Activated T-helper 1 cell treated with anti-CD3 and anti-CD28 coated beads, Interleukin-2, amount 50 U/mL, for 16 hours (primary cell): Measurements from ENCODE around the gene RAB9A.
"Not testable (repeated sequence)": the region's sequence is repeated elsewhere in the genome, so short reads cannot be mapped to it uniquely, and the experiment has no call there.

Source experiments
- DNase-seq, 2 donors: peaks; one replicate each; pipeline ENCODE4 v3.0.0-alpha.2; 2020; ENCODE audit warnings: low read depth in 1 of 2, low spot score in 1 of 2

The RAB9A gene, protein sequence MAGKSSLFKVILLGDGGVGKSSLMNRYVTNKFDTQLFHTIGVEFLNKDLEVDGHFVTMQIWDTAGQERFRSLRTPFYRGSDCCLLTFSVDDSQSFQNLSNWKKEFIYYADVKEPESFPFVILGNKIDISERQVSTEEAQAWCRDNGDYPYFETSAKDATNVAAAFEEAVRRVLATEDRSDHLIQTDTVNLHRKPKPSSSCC

DNA sequence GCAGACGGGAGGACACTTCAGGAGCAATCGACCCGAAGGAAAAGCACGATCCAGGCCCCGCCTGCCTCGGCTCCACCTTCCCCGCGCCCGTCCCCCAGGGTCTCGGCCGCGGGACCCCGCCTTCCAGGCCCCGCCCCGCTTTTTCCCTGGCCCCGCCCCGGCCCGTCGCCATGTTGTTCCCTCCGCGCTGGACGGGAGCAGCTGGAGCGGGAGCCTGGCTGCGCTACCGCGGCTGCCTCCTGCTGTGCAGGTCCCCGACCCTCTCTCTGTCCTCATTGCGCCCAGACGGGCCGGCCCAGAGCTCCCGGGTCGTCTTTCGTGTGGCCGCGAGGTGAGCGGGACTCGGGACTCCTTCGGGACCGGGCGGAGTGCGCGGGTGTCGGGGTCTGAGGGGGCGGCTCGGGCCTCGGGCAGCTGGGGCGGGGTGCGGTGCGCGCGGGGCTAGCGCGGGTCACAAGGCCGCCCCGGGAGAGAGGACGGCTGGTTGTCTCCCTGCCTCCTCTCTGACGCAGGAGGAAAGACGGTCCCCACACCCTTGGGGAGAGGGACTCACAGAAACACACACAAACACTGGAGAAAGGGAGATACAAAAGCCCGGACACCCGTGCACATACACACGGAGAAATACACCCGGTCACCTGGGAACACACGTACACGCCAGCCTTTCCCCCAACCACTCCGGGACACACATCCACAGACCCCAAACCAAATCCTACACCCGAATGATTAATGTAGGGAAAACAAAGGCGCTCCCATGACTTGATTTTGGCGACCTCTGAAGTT lies at the start of gene RAB9A:
TSS of gene RAB9A (plus strand) at position 171 of the 783 bp plus-strand sequence. CDS start 19,619 bp downstream, outside the sequence.
- peak; percentile 56 to 71 for DNase-seq

DNA sequence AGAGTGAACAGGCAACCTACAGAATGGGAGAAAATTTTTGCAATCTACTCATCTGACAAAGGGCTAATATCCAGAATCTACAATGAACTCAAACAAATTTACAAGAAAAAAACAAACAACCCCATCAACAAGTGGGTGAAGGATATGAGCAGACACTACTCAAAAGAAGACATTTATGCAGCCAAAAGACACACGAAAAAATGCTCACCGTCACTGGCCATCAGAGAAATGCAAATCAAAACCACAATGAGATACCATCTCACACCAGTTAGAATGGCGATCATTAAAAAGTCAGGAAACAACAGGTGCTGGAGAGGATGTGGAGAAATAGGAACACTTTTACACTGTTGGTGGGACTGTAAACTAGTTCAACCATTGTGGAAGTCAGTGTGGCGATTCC lies 47.2 kb upstream of the RAB9A start:
- DNase-seq: not testable (repeated sequence)

DNA sequence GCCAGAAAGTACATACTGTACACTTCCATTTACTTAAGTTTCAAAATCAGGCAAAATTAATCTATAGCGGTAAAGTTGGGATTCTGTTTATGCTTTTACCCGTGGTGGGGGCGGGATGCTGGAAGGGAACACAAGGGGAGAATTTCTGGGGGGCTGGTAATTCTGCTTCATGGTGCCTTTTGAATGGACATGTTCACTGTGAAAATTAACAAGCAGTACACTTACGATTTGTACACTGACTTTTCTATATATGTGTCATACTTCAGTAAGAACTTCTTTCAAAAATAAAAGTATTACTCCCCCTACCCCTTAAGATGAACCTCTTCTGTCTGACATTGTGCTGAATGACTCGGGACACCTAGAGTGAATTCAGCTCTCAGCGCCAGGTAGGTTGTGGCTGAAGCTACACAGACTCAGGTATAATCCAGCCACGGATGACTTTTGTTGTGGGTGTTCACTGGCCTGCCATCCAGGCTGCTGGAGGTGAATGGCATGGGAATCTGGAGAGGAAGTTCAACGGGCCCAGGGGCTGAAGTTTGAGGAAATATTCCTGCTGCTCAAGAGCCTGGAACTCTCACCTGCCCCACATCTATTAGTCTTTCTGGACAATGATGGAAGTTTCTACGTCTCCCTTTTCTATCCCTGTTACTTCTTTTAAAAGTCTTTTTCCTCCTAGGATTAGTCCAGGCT lies 43.3 kb upstream of the RAB9A start:
- no peak for DNase-seq

DNA sequence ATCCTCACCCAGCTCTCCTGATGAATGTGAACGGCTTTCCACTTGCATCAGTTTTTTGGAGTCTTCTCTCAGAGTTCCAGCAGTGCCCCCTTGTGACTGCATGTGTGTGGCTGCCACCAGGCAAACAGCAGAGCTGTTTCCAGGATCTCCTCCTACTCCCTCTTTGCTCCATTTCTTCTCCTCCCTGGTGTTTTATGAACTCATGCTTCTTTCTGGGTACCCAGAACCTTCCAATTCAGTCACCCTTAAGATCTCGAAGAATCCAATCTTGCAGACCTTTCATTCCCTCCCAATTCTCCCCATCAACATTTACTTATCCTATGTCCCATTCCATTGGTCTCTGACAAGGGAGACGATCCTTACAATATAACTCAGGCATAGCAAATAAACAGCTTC lies 42.8 kb upstream of the RAB9A start:
- no peak for DNase-seq

DNA sequence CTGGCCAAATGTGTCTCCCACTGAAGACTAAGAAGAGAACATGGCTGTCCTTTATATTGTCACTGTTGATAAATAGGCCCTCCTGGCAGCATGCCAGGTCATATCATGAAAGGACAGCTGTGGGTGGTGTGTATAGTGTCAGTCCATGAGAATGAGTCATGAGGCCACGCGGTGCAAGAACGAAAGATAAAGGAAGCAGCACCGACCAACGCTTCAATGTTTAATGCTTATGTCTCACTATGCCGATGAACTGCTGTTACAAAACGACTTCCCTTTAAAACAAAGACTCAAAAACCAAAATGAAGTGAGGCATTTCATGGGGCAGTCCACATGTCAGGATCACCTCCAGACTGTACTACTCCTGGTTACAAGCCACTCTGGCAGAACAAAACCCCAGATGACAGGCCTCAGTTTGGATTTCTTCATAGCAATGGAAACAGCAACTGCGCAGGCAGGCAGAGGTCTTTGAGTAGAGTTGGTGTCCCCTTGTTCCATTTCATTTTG lies 41.2 kb upstream of the RAB9A start:
- peak; percentile 13 to 37 for DNase-seq

DNA sequence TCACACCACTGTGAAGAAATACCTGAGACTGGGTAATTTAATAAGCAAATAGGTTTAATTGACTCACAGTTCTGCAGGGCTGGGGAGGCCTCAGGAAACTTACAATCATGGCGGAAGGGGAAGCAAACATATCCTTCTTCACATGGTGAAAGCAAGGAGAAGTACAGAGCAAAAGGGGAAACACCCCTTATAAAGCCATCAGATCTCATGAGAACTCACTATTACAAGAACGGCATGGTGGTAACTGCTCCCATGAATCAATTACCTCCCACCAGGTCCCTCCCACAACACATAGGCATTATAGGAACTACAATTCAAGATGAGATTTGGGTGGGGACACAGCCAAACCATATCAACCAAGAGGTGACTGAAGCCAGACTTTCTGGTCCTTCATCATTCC lies 40.6 kb upstream of the RAB9A start:
- DNase-seq: not testable (repeated sequence)

DNA sequence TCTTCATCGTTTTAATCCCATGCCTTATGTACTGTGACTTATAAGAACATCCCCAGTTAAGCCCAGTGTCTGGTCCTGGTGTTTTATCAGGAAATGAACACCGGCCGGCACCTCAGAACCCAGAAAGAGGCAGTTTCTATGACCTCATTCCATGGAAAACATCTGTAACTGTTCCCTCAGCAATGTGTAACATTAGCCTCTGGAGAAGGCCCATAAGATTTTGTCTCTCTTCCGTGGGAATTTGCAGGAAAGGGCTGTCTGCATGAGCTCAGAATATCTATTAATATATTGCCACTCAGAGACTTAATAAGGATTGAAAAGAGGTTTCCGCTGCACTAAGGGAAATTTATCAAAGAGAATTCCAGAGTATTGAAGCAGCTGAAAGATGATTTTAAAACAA lies 39.1 kb upstream of the RAB9A start:
- no peak for DNase-seq

DNA sequence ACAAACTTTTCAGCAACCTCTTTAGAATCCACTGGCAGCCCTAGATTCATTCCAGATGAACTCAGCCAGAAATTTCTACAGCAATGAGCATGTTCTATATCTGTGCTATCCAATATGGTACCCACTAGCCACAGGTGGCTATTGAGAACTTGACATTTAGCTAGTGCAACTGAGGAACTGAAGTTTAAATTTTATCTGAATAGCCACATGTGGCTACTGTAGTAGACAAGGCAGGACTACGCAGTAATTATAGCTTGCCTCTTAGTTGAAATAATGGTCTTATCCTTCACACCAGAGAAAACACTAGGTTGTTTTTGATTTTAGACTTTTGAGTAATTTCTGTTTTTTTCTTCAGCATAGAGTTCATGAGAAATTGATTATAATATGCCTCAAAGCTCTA lies 38.6 kb upstream of the RAB9A start:
- no peak for DNase-seq

DNA sequence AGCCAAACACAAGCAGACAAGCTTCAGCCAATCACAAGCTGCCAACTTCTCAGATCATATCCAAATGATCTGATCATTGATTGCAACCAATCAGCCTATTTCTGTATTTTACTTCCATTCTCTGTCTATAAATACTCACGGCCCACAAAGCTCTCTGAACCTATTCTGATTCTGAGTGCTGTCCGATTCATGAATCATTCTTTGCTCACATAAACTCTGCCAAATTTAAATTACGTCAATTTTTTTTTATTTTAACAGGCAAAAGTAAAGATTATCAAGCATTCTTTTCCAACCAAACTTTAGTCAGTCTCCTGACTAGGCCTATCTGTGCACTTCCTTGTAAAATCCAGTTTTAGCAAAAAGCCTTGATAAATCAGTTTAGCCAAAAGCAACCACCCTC lies 37.8 kb upstream of the RAB9A start:
- DNase-seq: no peak

DNA sequence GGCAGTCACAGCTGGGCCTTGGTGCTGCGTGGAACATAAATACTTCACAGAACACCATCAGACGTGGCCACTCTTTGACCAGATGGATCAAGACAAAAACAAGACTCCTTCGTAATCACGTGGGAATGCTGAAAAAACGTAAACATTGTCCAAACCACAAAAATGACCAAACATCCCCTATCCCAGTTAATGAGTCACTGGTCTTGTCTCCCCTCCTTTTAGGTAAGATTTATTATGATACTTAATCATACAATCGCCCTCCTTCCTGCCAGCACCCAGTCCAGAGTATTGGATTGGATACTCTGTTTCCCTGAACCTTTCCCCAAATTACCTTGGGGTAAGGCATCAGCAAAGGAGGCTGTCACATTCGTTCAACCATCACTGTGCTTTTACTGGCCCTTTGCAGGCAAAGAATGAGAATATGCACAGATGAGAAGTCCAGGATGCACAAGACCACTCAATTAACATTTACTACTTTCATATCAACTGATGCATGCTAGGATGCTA lies 36.6 kb upstream of the RAB9A start:
- DNase-seq: no peak

DNA sequence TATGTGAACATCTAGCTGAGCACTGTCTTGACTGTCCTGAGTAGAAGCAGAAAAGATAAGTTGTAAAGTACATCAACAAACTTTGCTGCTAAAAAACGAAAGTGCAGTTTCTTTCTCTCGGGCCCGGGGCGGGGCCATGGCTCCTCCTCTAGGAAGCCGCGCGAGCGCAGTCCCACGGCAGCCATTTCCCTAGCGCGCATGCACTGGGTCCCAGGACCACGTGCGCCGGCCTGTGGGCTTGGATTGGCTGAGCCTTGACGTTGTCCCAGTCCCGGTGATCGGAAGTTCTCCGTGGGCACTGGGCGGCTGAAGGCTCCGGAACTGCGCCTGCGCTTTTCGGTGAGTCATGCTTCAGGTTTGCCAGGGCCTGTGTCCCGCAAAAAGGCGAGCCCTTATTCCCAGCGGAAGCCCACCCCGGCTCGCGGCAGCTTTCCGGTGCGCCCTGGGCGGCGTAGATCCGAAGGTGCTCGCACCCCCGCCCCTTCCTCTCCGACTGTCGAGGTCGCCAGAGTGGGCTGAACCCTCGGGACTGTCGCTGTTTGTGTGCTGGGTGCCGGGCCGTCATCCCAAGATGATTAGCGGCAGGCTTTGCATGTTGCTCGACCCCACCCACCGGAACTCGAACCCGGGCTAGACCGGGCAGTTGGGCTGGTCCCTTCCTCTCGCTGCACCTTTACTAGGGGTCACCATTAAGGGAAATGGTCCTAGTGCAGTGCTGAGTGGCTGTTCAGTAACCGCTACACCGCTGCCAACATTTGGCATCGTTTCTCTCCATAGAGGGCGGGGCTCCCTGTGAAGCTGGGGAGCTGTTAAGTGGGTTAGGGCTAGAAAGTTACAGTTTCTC lies 35.9 kb upstream of the RAB9A start, which contains the start of gene TCEANC:
TSS of gene TCEANC (plus strand) at position 292 of the 844 bp plus-strand sequence. CDS start 9,368 bp downstream, outside the sequence.
- peak; percentile 74 to 96 for DNase-seq

DNA sequence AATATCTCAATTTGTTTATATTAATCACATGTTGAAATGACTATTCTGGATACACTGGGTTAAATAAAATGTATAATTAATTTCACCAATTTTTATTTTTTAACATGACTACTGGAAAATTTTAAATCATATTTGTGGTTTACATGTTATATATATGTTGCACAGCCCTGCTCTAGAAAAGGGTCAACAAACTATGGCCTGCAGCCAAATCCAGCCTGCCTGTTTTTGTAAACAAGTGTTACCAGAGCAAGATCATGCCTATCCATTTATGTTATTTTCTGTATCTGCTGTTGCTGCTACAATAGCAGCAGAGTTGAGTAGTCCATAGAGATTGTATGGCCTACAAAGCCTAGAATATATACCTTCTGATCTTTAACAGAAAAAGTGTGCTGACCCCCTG lies 34.8 kb upstream of the RAB9A start:
- DNase-seq: no peak

DNA sequence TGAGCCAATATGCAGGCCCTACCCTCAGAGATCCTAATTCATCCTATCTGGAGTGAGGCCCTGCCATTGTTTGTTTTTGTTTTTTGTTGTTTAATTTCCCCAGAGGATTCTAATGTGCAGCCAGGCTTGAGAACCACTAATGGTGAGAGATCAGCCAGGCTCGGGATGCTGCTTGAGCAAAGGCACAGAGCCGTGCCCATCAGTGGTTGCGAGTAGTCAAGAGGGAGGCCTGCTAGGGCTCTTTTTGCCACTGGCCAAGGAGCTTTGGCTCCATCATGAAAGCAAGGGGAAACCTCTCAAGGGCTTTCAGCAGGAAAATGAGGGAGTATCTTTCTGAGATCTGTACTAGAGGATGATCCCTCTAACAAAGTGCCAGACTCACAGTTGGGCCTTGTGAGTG lies 33.3 kb upstream of the RAB9A start:
- DNase-seq: no peak

DNA sequence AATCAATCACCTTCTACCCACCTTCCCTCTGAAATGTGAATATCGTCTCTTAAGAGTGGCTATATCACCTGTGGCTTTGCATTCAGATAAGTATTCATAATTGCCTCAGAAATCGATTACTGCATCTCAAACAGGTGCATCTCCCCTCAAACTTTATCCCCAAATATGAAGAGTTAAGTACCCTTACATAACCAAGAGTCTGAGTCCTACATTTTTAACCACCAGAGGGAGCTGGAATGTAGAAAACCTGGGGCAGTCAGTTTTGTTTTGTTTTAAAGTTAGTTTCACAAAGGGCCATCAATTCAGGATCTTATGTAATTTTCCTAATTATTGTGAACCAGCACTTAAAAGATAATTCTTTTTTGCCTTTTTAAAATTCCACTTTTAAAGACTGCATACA lies 30.3 kb upstream of the RAB9A start:
- DNase-seq: no peak

DNA sequence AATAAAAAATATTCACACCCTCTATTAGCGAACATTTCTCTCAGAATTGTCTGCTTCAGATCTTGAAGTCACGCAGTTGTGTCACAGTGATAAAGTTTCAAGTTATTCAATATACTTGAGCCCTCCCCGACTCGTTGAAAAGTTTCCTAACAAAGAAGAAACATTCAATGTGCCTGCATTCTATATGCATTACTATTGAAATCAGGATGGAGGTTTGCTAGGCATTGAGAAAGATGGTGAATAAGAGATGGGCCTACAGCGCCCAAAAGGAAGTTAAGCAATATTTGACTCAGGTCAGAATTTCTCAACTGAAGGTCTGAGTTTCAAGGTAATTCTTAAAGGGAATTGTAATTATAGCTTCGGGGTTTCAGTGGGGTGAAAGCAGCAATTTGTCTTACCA lies 29.9 kb upstream of the RAB9A start:
- no peak for DNase-seq

DNA sequence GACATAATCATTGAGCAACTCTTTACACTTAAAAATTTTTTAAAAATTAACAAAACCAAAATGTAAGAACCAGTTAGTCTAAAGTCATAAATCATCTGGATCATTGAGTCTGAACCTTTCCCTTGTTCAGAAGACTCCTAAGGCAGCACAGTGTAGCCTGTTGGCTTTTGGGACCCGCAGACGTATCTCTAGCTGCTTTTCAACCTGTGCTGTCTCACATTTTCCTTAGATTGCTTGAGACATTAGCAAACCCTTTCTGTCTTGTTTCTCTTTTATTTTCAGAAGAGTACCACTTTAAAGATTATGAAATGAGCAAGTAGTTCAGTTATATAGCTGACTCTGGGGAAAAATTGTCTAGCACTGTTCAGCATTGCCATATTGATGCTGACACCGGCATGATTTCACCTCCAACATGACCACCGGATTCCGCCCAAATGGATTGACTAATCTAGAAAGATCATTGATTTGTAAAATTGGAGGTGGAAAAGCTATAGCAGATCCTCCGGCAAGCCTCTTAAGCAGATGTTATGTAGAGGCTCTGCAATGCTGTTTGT lies 27.1 kb upstream of the RAB9A start:
- DNase-seq: no peak

DNA sequence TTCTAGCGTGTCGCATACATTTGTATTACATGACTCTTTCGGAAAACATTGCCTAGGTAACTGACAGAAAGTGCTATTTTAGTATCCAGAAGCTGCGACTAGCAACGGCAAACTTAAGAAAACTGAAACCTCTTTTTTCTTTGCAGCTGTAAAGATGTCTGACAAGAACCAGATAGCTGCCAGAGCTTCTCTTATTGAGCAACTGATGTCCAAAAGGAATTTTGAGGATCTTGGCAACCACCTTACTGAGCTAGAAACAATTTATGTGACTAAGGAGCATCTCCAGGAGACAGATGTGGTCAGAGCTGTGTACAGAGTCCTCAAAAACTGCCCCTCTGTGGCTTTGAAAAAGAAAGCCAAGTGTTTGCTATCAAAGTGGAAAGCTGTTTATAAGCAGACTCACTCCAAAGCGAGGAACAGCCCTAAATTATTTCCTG lies 26.6 kb upstream of the RAB9A start:
- no peak for DNase-seq

DNA sequence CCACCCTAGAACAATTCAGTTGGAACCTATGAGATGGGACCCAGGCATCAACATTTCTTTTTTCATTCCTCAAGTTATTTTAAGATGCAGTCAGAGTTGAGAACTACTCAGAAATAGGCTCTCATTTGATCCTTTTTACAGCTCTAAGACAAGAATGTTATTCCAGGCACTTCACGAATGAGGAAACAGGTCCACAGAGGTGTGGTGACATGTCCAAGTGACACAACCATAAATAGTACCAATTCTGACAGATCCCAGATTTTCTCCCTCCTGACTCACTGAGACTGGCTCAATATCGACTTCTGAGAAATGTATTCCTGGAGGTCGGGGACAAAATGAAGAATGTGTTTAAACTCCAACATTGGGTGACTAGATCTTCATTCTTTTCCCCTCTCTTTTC lies 24.9 kb upstream of the RAB9A start:
- DNase-seq: no peak

DNA sequence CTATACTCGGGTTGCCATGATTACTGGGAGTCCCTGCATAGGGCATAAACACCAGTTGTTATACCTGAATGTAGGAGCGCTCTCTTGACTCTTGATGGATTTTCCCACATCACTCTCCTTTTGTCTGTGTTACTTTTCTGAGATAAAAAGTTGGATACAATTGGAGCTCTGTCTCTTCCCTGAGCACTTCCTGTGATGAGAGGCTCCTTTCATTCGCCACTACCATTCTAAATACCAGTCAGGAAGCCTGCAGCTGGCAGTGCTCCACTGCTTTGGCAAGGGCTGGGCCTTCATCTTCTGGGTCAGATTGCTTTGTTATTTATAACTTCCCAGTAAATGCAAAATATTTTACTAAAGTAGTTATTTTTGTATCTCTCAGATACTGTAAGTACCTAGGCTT lies 22.1 kb upstream of the RAB9A start:
- no peak for DNase-seq

DNA sequence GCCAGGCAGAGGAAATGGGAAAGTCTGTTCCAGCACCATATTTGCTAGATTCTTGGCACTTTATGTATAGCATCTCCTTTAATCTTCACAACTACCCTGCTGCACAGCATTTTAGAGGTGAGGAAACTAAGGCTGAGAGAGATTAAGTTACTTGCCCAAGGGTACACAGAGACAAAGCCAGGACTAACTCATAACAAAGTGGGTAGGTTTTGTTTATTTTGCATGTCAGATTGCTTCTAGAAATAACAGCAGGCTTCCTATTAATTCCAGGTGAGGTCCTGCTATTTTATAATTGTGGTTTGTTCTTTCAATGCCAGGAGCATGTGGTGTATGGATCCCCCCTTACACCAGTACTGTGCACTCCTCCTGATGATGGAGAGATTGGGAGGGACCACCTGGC lies 21.0 kb upstream of the RAB9A start:
- no peak for DNase-seq
